ENCODE results near the gene MCU.

DNA sequence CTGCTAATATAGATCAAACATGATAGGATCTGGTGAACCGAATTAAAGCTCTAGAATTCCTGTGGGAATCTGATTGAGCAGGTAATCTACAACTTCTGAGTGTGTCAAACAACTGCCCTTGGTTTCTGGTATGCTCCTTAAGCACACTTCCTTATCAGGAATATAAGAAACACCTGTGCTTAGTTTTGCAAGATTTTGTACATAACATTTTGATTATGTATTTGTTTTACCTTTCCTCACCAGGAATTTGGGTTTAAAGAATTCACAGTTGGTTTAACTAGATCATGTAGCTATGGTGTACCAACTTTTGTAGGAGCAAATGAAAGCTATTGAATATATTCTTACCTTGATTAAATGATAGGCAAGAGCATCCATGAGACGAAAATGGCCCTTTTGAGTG is 40.6 kb downstream of the MCU start:
- TF ChIP-seq POLR2A (IDR thresholded peaks at IDR 0.05; ENCODE audit: extremely low read depth, insufficient read length) (no peak), CTCF (IDR thresholded peaks at IDR 0.05; ENCODE audit: low read depth, low read length) (no peak)
